Hematopoietic multipotent progenitor cell treated with erythropoietin and hydrocortisone succinate and interleukin-3 and kit ligand, for 4 days (in vitro differentiated cells): ENCODE measurements around the gene PMPCA.
"Not testable (repeated sequence)": the region's sequence is repeated elsewhere in the genome, so short reads cannot be mapped to it uniquely, and the experiment has no call there.

Experiments used
- DNase-seq: peaks from one replicate; pipeline ENCODE4 v3.0.0-alpha.2; 2015

PMPCA gene

DNA sequence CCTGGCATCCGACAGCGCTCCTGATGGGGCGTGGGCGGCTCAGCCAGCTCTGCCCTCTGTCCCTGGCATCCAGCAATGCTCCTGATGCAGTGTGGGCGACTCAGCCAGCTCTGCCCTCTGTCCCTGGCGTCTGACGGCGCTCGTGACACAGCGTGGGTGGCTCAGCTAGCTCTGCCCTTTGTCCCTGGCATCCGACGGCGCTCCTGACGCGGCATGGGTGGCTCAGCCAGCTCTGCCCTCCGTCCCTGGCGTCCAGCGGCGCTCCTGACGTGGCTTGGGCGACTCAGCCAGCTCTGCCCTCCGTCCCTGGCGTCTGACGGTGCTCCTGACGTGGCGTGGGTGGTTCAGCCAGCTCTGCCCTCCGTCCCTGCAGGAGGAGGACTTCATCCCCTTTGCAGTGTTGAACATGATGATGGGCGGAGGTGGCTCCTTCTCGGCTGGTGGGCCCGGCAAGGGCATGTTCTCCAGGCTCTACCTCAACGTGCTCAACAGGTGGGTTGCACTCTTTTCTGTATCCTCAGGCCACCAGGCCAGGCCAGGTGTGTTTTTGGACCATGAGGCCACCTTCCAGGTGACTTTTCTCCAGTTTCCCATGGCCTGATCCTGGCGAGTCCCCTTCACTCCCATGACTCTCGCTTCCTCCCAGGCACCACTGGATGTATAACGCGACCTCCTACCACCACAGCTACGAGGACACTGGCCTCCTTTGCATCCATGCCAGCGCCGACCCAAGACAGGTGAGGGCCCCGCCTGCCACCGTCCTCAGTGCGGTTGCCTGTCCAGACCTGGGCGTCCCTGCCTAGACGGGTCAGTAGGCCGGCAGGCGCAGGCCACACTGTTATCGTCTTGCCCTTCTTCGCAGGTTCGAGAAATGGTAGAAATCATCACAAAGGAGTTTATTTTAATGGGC is 8.0 kb downstream of the PMPCA start:
- DNase-seq: no peak

DNA sequence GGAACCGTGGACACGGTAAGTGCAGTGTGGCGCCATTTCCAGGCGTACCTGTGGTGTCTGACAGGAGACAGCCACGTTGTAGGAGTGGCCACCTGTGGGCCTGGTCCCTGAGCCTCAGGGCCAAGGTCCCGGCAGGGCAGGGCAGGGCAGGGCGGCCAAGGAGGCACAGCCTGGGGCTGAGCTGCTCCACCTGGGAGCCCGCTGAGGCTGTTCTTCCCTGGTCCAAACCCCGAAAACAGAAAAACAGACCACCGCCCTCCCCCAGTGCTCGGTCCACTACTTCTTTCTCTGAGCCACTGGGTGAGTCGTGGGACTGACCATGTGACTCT is 8.6 kb downstream of the PMPCA start:
- DNase-seq: no peak

DNA sequence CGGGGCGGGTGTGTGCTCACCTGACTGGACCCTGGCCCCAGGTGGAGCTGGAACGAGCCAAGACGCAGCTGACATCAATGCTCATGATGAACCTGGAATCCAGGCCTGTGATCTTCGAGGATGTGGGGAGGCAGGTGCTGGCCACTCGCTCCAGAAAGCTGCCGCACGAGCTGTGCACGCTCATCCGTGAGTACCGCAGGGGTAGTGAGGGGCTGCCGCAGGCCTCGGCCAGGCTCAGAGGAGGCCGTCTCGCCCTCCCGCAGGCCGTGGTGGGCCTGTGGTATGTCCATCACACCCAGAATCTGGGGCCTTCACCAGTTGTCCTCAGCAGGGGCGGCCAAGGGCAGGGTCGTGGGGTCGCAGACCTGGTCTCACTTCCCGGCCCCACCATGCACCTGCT is 11.3 kb downstream of the PMPCA start:
- no peak for DNase-seq

DNA sequence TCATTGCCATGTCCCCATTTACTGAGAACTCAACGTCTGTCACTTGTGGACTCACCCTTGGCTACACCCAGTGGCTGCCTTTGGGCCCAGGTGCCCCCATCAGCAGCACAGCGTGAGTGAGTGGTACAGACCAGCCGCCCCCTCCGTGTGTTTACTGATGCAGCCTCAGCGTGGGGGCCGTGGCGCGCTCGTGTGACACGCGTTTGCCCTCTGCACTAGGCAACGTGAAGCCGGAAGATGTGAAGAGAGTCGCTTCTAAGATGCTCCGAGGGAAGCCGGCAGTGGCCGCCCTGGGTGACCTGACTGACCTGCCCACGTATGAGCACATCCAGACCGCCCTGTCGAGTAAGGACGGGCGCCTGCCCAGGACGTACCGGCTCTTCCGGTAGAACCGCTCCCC is 12.4 kb downstream of the PMPCA start:
- no peak for DNase-seq

DNA sequence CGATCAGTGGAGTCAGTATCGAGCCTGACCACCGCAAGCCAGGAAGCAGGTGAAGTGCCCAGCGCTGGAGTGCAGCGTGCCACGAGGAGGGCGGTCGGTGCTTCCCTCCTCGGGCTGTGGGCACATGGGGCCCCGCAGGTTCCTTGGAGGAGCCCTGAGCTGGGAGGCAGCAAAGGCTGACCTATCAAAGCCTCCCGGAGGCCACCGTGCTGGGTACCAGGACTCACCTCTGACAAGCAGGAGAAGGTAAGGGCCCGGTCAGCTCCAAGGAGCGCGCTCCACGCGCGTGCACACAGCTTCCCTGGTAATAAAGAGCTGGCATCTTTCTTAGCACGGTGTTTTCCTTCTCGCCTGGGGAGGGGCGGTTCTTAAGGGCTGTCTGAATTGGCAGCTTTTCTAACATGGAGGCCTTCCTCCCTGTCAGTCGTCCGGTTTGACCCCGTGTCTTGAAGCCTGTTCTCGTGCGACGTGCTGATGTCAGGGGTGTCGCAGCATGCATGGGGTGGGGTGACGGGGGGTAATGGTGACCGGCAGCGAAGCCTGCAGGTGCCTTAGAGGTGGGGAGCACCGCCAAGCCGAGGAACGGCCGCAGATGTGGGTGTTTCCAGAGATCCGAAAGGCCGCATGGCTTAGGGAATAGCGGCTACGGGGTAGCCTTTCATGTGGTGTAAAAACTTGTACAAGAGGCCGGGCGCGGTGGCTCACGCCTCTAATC is 13.1 kb downstream of the PMPCA start:
- DNase-seq: no peak

DNA sequence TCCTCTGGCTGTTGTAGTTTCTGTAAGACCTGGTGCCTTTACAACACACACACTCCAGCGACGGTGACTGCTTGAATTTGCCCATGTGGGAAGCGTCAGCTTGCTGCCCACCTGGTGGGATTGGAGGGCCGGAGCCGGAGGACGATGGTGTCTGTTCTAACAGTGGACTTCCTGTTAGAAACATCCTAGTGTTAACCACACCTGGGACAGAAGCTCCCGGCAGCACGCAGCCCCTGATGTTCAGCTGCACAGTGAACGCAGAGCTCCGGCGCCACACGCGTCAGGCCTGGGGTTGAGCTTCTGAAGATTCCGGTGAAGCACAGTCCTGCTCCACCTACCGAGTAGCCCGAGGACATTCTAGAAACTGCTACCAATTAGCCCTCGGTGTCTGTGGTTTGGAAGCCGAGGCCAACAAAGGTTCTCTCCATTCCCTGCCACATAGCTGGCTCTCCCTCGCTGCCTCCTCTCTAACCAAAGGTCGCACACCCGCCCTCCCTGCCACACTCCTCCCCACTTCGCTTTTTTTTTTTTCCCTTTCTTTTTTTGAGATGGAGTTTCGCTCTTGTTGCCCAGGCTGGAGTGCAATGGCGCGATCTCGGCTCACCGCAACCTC is 14.4 kb downstream of the PMPCA start:
- no peak for DNase-seq

DNA sequence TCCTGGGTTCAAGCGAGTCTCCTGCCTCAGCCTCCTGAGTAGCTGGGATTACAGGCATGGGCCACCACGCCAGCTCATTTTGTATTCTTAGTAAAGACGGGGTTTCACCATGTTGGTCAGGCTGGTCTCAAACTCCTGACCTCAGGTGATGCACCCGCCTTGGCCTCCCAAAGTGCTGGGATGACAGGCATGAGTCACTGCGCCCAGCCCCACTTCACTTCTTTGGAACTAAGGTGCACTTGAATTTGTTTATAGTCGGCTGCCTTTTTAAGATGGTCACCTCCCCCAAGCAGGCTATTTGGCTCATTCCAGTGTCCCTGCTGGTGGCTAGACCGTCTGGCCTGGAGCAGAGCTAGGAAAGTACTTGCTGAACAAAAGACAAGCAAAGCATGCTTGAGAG is 14.9 kb downstream of the PMPCA start:
- not testable (repeated sequence) for DNase-seq

DNA sequence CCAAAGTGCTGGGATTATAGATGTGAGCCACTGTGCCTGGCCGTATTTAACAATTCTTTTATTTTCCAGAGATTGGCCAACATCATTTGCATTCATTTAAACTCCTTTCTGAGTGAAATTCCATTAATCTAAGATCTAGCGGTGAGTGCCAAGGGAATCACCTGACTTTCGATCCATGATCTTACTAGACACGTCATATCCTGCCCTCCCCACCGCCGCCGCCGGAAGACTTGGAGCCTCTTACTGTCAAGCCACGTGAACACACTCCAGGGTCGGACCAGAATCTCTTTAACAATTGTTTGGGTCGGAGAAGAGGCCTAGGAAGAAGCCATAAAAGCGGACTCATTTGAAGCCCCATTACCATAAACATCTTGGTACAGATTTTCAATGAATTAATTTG is 16.3 kb downstream of the PMPCA start:
- DNase-seq: no peak

DNA sequence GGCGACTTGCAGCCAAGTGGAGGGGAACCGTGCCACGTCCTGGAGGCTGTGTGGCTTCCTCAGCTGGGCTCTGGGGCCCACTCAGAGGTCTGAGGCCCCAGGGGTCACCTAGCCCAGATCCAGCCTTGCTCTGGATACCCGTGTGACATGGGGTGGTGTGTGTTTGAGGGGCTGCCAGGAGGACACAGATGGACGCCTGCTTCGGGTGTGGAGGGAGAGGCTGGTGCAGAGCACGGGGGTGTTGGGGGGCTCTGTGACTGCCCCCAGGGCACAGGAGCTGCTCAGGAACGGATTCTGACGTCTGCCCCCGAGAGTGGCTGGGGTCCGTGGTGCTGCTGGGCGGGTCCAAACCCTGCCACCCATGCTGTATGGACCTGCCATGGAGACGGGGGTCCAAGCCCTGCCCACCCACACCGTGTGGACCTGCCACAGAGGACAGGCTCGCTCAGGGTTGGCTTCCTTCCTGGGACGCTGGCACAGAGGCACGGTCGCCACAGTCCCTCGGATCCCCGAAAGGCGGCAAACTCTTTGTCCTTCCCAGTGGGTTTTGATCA is 18.7 kb downstream of the PMPCA start:
- no peak for DNase-seq

DNA sequence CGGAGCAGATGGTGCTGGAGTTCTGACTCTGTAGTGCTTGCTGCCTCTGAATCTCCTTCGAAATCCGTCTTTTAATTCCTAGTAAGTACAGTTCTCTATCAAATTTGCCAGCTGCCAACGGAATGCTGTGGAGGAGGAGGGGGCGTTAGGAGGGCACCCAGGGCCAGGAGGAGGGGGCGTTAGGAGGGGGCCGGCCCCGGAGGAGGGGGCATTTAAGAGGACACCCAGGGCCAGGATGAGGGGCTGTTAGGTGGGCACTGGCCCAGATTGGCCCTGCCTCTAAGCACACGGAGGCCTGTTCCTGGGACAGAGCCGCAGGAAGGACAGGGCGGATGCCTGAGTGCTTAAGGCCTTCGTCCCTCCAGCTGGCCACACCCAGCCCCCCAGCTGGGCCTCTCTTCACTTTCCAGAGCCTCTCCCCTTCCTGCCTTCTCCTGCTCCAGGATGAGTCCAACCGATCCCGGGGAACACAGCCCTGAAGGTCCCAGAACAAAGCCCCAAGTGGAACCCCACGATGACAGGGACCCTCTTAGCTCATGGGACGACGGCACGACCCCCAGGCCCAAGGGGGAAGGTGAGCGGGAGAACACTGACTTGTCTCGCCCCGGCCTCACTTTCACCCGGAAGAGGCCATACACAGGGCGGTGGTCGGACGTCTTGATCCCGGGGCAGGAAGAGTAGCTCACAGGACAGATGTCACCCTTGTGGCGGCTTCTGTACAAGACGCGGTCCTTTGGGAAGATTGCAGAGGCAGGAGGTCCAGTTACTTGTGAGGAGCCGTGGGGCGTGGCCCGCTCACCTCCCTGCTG is 19.4 kb downstream of the PMPCA start:
- no peak for DNase-seq

DNA sequence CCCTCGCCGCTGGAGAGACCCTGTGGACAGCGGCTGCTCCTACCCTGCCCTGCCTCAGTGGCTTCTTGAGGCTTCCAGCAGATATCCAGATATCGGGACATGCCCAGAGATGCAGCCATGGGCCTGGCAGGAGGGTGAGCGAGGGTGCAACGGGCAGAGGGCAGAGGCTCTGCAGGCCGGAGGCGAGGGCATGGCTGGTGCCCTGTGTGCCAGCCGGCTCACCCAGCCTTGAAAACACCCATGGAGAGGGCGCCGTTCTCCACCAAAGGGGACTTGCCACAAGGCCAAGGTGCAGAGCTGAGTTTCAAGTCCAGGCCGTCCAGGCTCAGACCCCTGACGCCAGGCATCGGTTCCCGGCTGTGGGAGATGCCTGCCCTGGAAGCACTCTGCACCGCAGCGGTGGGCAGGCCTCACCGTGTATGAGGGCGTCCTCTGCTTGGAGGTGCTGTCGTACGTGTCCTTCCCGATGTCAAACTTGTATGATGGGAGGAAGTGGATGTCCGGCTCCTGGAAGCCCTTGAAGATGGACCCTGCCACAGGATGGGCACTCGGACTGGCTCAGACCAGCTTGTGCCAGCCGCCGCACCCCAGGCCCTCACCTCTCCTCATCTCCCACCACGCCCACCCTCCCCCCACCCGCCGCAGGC is 20.3 kb downstream of the PMPCA start:
- no peak for DNase-seq

DNA sequence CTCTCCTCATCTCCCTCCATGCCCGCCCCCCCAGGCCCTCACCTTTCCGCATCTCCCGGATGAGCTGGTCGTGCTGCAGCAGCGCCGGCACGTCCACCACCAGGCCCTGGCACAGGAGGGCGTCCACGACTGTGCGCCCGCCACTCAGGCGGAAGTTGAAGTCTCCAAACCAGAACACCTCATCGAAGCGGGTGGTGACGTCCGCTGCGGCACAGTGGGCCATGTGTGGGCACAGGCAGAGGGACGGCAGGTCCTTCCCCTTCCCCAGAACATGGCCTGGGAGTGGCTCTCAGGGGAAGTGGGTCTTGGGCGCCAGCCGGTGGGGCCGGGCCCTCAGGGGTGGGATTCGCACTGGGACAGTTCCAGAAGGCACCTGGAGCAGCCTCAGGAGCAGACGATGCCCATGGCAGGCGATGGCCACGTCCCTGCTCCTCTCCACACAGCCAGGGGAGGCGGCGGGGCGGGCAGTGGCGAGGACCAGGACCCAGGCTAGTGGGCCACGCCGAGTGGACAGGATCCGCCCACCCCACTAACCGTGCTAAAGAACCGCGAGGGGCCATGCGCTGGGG is 21.4 kb downstream of the PMPCA start:
- DNase-seq: no peak

DNA sequence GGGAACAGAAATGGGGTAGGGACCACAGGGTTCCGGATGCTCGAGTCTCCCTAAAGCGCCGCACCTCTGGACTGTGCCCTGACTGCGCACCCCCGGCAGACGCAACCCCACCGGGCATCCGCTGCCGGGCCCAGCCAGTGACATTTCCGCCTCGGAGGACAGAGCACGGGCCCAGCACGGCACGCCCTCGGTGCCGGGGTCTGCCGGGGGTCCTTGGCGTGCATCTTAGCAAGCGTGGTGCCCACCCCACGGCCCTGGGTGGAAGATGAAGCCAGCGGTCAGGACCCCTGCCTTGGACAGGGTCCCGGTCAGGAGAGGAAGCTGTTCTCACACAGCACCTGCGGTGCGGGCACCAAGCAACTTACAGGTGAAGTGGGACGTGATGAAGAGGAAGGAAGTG is 22.1 kb downstream of the PMPCA start:
- no peak for DNase-seq

DNA sequence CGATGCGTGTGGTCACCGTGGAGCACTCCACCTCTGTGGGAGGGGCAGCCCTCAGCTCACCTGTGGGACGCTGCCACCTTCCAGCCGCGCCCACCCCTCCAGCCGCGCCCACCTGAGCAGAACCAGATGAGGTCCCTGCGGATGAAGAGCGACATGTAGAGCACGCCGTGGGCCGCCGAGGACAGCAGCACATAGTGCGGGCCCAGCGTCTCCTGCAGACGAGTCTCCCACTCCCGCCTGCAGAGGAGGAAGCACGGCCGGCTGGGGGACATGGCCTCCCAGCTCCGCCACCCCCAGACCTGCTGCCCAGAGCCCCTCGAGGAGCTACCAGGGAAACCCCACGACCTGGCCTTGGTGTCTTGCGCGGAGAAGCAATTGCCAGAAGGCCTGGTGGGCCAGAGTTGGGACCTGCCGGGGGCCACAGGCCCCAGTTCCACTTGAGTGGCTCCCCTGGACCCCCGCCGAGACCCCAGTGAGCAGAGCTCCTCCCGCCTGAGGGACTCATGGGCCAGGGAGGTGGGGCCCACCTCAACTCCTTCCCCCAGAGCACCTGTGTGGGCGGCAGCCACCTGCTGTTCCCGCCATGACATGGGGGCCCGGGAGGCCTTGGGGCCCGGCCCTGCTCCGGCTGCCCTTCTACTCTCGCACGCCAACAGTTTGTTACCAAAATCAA is 22.7 kb downstream of the PMPCA start:
- DNase-seq: no peak

DNA sequence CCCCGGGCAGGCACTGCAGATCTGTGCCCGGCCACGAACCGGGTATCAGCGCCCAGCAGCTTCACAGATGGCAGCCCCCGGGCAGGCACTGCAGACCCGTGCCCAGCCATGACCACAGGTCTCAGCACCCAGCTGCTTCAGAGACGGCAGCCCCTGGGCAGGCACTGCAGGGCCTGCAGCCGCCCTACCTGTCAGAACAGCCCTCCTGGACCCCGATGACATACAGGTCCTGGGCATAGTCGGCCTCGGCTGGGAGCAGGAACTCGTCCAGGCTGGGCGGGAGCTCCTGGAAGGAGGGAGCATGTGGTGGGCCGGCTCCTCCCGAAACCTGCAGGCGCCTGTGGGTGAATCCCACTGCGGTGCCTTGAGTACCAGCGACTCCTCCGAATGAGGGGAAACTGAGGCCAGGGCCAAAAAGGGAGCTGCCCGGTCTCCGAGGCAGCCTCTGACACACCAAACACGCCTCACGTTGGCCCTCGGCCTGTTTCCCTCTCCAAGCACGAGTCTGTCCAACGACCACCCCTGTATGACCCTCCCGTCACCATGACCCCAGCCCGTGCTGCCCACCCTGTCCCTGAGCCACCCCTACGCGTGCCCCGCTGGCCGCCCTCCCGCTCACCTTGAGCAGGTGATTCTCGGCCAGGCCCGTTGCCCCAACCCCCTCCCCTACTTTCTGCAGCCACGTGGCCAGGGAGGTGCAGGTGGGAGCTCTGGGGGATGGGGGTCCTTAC is 23.6 kb downstream of the PMPCA start:
- DNase-seq: no peak

DNA sequence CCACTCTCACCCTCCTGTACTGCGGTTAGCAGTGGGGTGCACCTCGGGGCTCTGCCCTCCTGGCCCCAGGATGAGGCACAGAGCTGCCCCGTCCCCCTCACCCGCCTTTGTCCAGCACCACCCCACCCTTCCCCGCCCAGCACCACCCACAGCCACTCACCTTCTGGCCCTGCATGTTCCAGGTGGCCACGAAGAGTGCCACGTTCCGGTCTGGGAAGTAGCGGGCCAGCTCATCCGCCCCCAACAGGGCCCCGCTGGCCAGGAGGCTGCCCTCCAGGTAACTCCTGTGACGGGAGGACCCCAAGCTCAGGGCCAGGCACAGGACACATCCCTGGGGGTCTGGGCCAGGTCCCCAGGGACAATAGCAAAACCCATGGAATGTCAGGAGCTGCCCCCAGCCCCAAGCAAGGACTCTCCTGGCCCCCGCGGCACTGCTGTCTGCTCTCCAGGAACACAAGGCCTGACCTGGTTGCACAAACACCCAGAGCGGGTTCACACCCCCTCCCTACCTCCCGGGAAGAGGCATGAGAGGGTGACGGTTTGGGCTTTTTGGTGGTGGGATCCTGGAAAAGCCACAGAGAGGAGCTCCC is 24.2 kb downstream of the PMPCA start:
- no peak for DNase-seq

DNA sequence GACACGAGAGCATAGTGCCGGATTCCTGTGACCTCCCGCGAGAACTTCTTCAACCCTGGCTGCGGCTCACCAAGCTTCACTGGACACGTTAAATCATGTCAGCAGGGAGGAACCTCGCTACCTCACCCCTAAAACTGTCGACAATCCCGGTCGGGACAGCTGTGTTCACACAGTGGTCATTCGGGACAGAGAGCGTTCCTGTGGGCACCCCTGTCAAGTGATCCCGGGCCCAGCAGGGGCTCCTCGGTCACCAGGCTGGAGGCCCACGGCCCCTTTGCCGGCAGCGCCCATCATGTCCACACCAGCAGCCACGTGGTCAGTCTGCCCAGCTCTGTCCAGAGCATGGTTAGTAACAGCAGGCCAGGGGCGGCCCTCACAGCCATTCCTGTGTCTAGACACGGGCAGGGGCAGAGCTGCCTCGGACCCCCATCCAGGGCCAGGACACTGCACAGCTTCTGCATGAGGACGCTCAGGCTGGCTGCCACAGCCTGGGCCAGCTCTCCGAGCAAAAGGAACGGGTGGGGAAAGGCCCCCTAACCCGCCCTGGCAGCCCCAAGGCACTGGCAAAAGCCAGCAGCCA is 25.7 kb downstream of the PMPCA start:
- DNase-seq: no peak

DNA sequence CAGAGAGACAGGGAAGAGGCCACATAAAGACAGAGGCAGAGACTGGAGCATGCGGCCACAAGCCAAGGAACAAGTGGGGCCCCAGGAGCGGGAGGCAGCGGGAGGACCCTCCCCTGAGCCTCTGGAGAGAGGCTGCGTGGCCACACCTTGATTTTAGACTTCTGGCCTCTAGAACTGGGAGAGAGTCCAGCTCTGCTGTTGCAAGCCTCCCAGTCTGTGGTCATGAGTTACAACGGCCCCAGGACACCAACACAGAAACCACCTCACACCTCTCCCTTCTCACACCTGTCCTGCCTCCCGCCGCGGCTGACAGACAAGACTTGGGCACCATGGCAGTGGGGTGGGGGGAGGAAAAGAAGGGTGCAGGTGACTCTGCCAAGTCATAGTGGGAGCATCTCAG is 27.0 kb downstream of the PMPCA start:
- DNase-seq: peak; percentile 20

DNA sequence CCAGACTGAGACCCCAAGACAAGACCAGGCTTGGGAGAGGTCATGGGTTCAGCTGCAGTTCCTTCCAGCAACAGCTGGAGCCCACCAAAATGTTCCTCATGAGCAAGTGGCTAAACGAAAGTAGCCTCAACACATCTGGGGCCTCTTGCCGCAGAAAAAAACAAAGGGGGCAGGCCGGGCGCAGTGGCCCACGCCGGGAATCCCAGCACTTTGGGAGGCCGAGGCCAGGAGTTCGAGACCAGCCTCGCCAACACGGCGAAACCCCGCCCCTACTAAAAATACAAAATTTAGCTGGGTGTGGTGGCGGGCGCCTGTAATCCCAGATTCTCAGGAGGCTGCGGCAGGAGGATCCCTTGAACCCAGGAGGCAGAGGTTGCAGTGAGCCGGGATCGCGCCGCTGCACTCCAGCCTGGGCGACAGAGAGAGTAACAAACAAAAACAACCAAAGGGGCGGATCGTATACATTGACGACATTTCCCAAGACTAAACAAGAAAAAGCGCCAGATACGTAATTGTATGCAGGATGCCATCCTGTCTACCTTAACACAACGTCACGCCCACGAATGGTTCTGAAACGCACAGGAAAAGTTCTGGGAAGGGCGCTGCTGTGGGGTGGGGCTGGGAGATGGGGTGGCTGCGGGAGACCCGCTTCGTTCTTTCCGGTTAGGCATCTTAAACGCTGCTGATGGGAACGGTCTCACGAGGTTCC is 27.5 kb downstream of the PMPCA start:
- no peak for DNase-seq
